ENCODE results near the gene APAF1.
"Not testable (repeated sequence)": the region's sequence is repeated elsewhere in the genome, so short reads cannot be mapped to it uniquely, and the experiment has no call there.

The APAF1 gene

GRCh38 chr12:98644712-98645571 lies at the start of gene APAF1, which contains the start of gene IKBIP:
Gene APAF1 (plus strand): TSS chr12:98645290. CDS start chr12:98648360, 3,070 bp downstream.
Gene IKBIP (minus strand): TSS chr12:98644788. CDS start chr12:98644701, 87 bp downstream.
- peak; percentile 91 to 92 for DNase-seq (ENCODE audit: low read depth in 2 of 2, low spot score in 1 of 2)

- DNase-seq (ENCODE audit: low read depth in 2 of 2, low spot score in 1 of 2), result not testable (repeated sequence)
Measured at GRCh38 chr12:98597313-98597712, 47.8 kb upstream of the APAF1 start.

GRCh38 chr12:98601924-98602323 lies 43.2 kb upstream of the APAF1 start:
- no peak for DNase-seq (ENCODE audit: low read depth in 2 of 2, low spot score in 1 of 2)

GRCh38 chr12:98606359-98606988 lies 38.6 kb upstream of the APAF1 start:
- no peak for DNase-seq (ENCODE audit: low read depth in 2 of 2, low spot score in 1 of 2)

GRCh38 chr12:98610596-98610995 lies 34.5 kb upstream of the APAF1 start:
- no peak for DNase-seq (ENCODE audit: low read depth in 2 of 2, low spot score in 1 of 2)

- DNase-seq (ENCODE audit: low read depth in 2 of 2, low spot score in 1 of 2), result no peak
Measured at GRCh38 chr12:98612696-98613334, 32.3 kb upstream of the APAF1 start.

- DNase-seq (ENCODE audit: low read depth in 2 of 2, low spot score in 1 of 2), result no peak
Measured at GRCh38 chr12:98618952-98619351, 26.1 kb upstream of the APAF1 start.

GRCh38 chr12:98635657-98636323 lies 9.3 kb upstream of the APAF1 start:
- DNase-seq (ENCODE audit: low read depth in 2 of 2, low spot score in 1 of 2), result no peak

- DNase-seq (ENCODE audit: low read depth in 2 of 2, low spot score in 1 of 2), result no peak
Measured at GRCh38 chr12:98637068-98637467, 8.0 kb upstream of the APAF1 start.

GRCh38 chr12:98638009-98638408 lies 7.1 kb upstream of the APAF1 start:
- DNase-seq (ENCODE audit: low read depth in 2 of 2, low spot score in 1 of 2), result no peak

GRCh38 chr12:98639491-98639890 lies 5.6 kb upstream of the APAF1 start:
- DNase-seq (ENCODE audit: low read depth in 2 of 2, low spot score in 1 of 2), result no peak

GRCh38 chr12:98642801-98643200 lies 2.3 kb upstream of the APAF1 start:
- not testable (repeated sequence) for DNase-seq (ENCODE audit: low read depth in 2 of 2, low spot score in 1 of 2)

- no peak for DNase-seq (ENCODE audit: low read depth in 2 of 2, low spot score in 1 of 2)
Measured at GRCh38 chr12:98644433-98644711, 718 bp upstream of the APAF1 start.

GRCh38 chr12:98645572-98646067 lies 530 bp downstream of the APAF1 start:
- no peak for DNase-seq (ENCODE audit: low read depth in 2 of 2, low spot score in 1 of 2)

- DNase-seq (ENCODE audit: low read depth in 2 of 2, low spot score in 1 of 2), result no peak
Measured at GRCh38 chr12:98646294-98647090, 1.4 kb downstream of the APAF1 start.

- DNase-seq (ENCODE audit: low read depth in 2 of 2, low spot score in 1 of 2), result no peak
Measured at GRCh38 chr12:98651328-98651727, 6.2 kb downstream of the APAF1 start.

GRCh38 chr12:98653866-98654493 lies 8.9 kb downstream of the APAF1 start:
- no peak for DNase-seq (ENCODE audit: low read depth in 2 of 2, low spot score in 1 of 2)

- no peak for DNase-seq (ENCODE audit: low read depth in 2 of 2, low spot score in 1 of 2)
Measured at GRCh38 chr12:98656289-98657101, 11.4 kb downstream of the APAF1 start.

- no peak for DNase-seq (ENCODE audit: low read depth in 2 of 2, low spot score in 1 of 2)
Measured at GRCh38 chr12:98660521-98660920, 15.4 kb downstream of the APAF1 start.

Data from stimulated activated CD8-positive, alpha-beta memory T cell treated with anti-CD3 and anti-CD28 coated beads, Interleukin-4, amount 100 ng/mL, for 1 hour (primary cell).